HCT116 (cell line): ENCODE results near the gene MT1X. TPM values are rescaled to one million over a fixed set of nuclear protein-coding genes. Genes with fewer than 3 reads are reported as not detected.

ENCODE experiments used
- ATAC-seq: fragments of 200-7000 bp; cut with Tn5 transposase; 2 replicates; pipeline ENCODE4 v1.9.1; 2020; ENCODE audit warnings: mild to moderate bottlenecking, moderate library complexity
- BruUV-seq: library from RNA; stranded (reverse); fragments of 400-500 nt; replicated peaks from 2 replicates; lab custom pipeline; 2021; lab: Mats Ljungman, UMichigan
- CTCF ChIA-PET: fragments of 300-600 bp; sonication (Branson Sonifier 250); formaldehyde crosslinking; loops from one replicate; lab custom pipeline; 2021; ENCODE audit warnings: antibody characterized with exemption; lab: Charles Lee
- POLR2A ChIA-PET: fragments of 300-600, 350-600 bp; sonication (Branson Sonifier 250); formaldehyde crosslinking; loops from one replicate; lab custom pipeline; 2021; ENCODE audit warnings: antibody characterized with exemption; lab: Charles Lee
- RAD21 ChIA-PET, 2 experiments: fragments of 300-600 bp; sonication (Branson Sonifier 250); formaldehyde crosslinking; loops; one replicate each; lab custom pipeline; 2023; ENCODE audit warnings: low total read pairs in 2 of 2; ENCODE audit not compliant: uncharacterized antibody in 2 of 2, unreplicated experiment in 2 of 2, low non-redundant PET in 1 of 2; lab: Charles Lee
- DNase-seq: peaks from one replicate; pipeline ENCODE4 v3.0.0-alpha.2; 2010; ENCODE audit warnings: low read depth, low spot score
- H2AFZ ChIP-seq: fragments of 200-600 bp; shearing (Covaris generic), sonication (generic); 2 replicates; pipeline ENCODE4 v1.6.1; 2017; ENCODE audit warnings: low read depth, mixed run types, mixed read lengths, antibody characterized with exemption, low read length; ENCODE audit not compliant: poor library complexity, severe bottlenecking
- H3K27ac ChIP-seq: 2 replicates; pipeline ENCODE4 v1.5.1; 2012; ENCODE audit warnings: low read depth, low read length
- H3K27me3 ChIP-seq: fragments of 200-600 bp; sonication (generic); 2 replicates; pipeline ENCODE4 v1.6.1; 2016; ENCODE audit warnings: mixed run types, low read length, mixed read lengths; ENCODE audit not compliant: insufficient read depth
- H3K36me3 ChIP-seq, 2 experiments: fragments of 200-500 bp in 1 of 2; fragments of 200-600 bp in 1 of 2; sonication (Bioruptor generic) in 1 of 2; sonication (generic) in 1 of 2; 2 replicates each; pipeline versions ENCODE4 v1.5.1 to v1.6.1; 2014 to 2016; ENCODE audit warnings: low read length in 2 of 2, inconsistent platforms in 1 of 2, mixed read lengths in 1 of 2, mixed run types in 1 of 2; ENCODE audit not compliant: insufficient read depth in 2 of 2, control insufficient read depth in 1 of 2
- H3K4me1 ChIP-seq, 2 experiments: fragments of 200-600 bp in 1 of 2; sonication (generic) in 1 of 2; 2 replicates each; pipeline versions ENCODE4 v1.5.1 to v1.6.1; 2012 to 2017; ENCODE audit warnings: low read length in 2 of 2, inconsistent platforms in 1 of 2, mild to moderate bottlenecking in 1 of 2, mixed read lengths in 1 of 2, mixed run types in 1 of 2, moderate library complexity in 1 of 2; ENCODE audit not compliant: insufficient read depth in 2 of 2, control insufficient read depth in 1 of 2
- H3K4me2 ChIP-seq: fragments of 200-600 bp; sonication (generic); 2 replicates; pipeline ENCODE4 v1.6.1; 2017; ENCODE audit warnings: mixed run types, low read length, mixed read lengths
- H3K4me3 ChIP-seq, 2 experiments: fragments of 200-600 bp in 1 of 2; sonication (generic) in 1 of 2; replicated peaks in 1 of 2; 2 replicates each; pipeline ENCODE4 v1.5.1; 2011 to 2016; ENCODE audit warnings: low read length in 2 of 2, control low read depth in 1 of 2, low read depth in 1 of 2, mild to moderate bottlenecking in 1 of 2, mixed read lengths in 1 of 2, mixed run types in 1 of 2
- H3K79me2 ChIP-seq: fragments of 200-600 bp; sonication (generic); 2 replicates; pipeline ENCODE4 v1.6.1; 2017; ENCODE audit warnings: mild to moderate bottlenecking, mixed run types, low read length, moderate library complexity, mixed read lengths; ENCODE audit not compliant: insufficient read depth
- H3K9ac ChIP-seq: fragments of 200-600 bp; sonication (generic); 2 replicates; pipeline ENCODE4 v1.6.1; 2016; ENCODE audit warnings: low read length, mixed read lengths
- H3K9me2 ChIP-seq: fragments of 200-600 bp; sonication (generic), shearing (Covaris generic); 2 replicates; pipeline ENCODE4 v1.6.1; 2017; ENCODE audit warnings: mixed run types, mild to moderate bottlenecking, moderate library complexity; ENCODE audit not compliant: insufficient read depth
- H3K9me3 ChIP-seq, 2 experiments: fragments of 200-500 bp in 1 of 2; fragments of 200-600 bp in 1 of 2; sonication (Bioruptor generic) in 1 of 2; sonication (generic) in 1 of 2; 2 replicates each; pipeline ENCODE4 v1.6.1; 2014 to 2017; ENCODE audit warnings: low read length in 2 of 2, mixed read lengths in 2 of 2, inconsistent platforms in 1 of 2, low read depth in 1 of 2, mild to moderate bottlenecking in 1 of 2, mixed run types in 1 of 2, moderate library complexity in 1 of 2; ENCODE audit not compliant: control insufficient read depth in 1 of 2, insufficient read depth in 1 of 2
- H4K20me1 ChIP-seq: fragments of 200-600 bp; sonication (generic), shearing (Covaris generic); 2 replicates; pipeline ENCODE4 v1.6.1; 2017; ENCODE audit warnings: mixed run types, mild to moderate bottlenecking, moderate library complexity; ENCODE audit not compliant: insufficient read depth
- ATF3 ChIP-seq: IDR thresholded peaks from 2 replicates; pipeline ENCODE4 v1.6.1; 2012
- CBX3 ChIP-seq: IDR thresholded peaks from 2 replicates; pipeline ENCODE4 v1.6.1; 2012; ENCODE audit warnings: low read depth
- CTCF ChIP-seq, 3 experiments: fragments of 200-600 bp in 1 of 3; sonication (generic) in 1 of 3; IDR thresholded peaks in 2 of 3; conservative IDR thresholded peaks in 1 of 3; 2 replicates each; pipeline ENCODE4 v1.5.1; 2012 to 2017; ENCODE audit warnings: low read depth in 2 of 3, low read length in 2 of 3, antibody characterized with exemption in 1 of 3, borderline replicate concordance in 1 of 3, control low read depth in 1 of 3, mild to moderate bottlenecking in 1 of 3, mixed read lengths in 1 of 3, mixed run types in 1 of 3, moderate library complexity in 1 of 3; ENCODE audit not compliant: insufficient read depth in 1 of 3
- FOSL1 ChIP-seq: IDR thresholded peaks from 2 replicates; pipeline ENCODE4 v1.6.1; 2012; ENCODE audit warnings: low read depth
- JUND ChIP-seq: IDR thresholded peaks from 2 replicates; pipeline ENCODE4 v1.6.1; 2012
- POLR2A ChIP-seq: IDR thresholded peaks from 2 replicates; pipeline ENCODE4 v1.7.0; 2011; ENCODE audit warnings: borderline replicate concordance; ENCODE audit not compliant: insufficient read depth, insufficient read length; ENCODE audit errors: extremely low read depth
- POLR2AphosphoS5 ChIP-seq: IDR thresholded peaks from 2 replicates; pipeline ENCODE4 v1.6.1; 2011; ENCODE audit warnings: mild to moderate bottlenecking, low read depth, low read length, moderate library complexity
- RAD21 ChIP-seq: IDR thresholded peaks from 2 replicates; pipeline ENCODE4 v1.6.1; 2012; ENCODE audit warnings: low read depth, mild to moderate bottlenecking
- REST ChIP-seq: IDR thresholded peaks from 2 replicates; pipeline ENCODE4 v1.6.1; 2012; ENCODE audit warnings: low read depth
- SRF ChIP-seq: IDR thresholded peaks from 2 replicates; pipeline ENCODE4 v1.6.1; 2012; ENCODE audit warnings: low read depth
- ZNF274 ChIP-seq: fragments of 200-500 bp; sonication (Bioruptor generic); IDR thresholded peaks from 2 replicates; pipeline ENCODE4 v1.6.1; 2014; ENCODE audit warnings: mild to moderate bottlenecking, low read depth, low read length, inconsistent platforms
- intact Hi-C: fragments of 100-400 bp; cut with micrococcal nuclease; formaldehyde crosslinking; loops from 2 replicates; pipeline ENCODE4 v1.10.0; 2022
- total RNA-seq: library from RNA; stranded (reverse); gene quantifications from one replicate; pipeline ENCODE4 v1.2.1, GENCODE V29; 2021; ENCODE audit not compliant: unreplicated experiment

MT1X gene
- total RNA-seq, 1 experiment from 2014 or later = 50.2 TPM

GRCh38 chr16:56684926-56685590, 2.8 kb downstream of the MT1X start (continued):
- no peak for TF ChIP-seq POLR2A
- no peak for TF ChIP-seq FOSL1
- no peak for TF ChIP-seq ZNF274
- TF ChIP-seq CTCF (IDR thresholded peaks at IDR 0.05 in 2 of 3, conservative IDR thresholded peaks at IDR 0.05 in 1 of 3; ENCODE audit: borderline replicate concordance in 1 of 3, insufficient read depth in 1 of 3, low read depth in 2 of 3, low read length in 2 of 3) = no peak
- no peak for TF ChIP-seq ATF3

GRCh38 chr16:56686758-56687157, 4.5 kb downstream of the MT1X start:
- ChIA-PET CTCF (no interaction called here), POLR2A (no interaction called here), RAD21 (no interaction called here)
- no peak for ATAC-seq
- no peak overlapping the region for H3K27ac ChIP-seq
- H3K9me3 ChIP-seq = no peaks in the 10 kb centered on the region
- no peaks in the 10 kb centered on the region for H3K36me3 ChIP-seq
- TF ChIP-seq REST = no peak
- TF ChIP-seq JUND = no peak
- no peak for TF ChIP-seq RAD21
- no peak for TF ChIP-seq CTCF (IDR thresholded peaks at IDR 0.05 in 2 of 3, conservative IDR thresholded peaks at IDR 0.05 in 1 of 3; ENCODE audit: borderline replicate concordance in 1 of 3, insufficient read depth in 1 of 3, low read depth in 2 of 3, low read length in 2 of 3)
- no peak for TF ChIP-seq SRF
- no peak for TF ChIP-seq ZNF274
- TF ChIP-seq CBX3 = no peak
- no peak for TF ChIP-seq POLR2AphosphoS5
- no peak for TF ChIP-seq FOSL1
- intact Hi-C loops = no loop called here
- H3K9me2 ChIP-seq = no peaks in the 10 kb centered on the region
- no peak for DNase-seq
- no TSS peak for BruUV-seq
- no peak overlapping the region for H2AFZ ChIP-seq
- no peaks in the 10 kb centered on the region for H3K27me3 ChIP-seq
- H4K20me1 ChIP-seq = no peaks in the 10 kb centered on the region
- no peak overlapping the region for H3K4me2 ChIP-seq
- H3K4me1 ChIP-seq = peaks cover 18 to 37% of the 10 kb centered on the region in 2 experiments
- H3K79me2 ChIP-seq = no peaks in the 10 kb centered on the region
- H3K4me3 ChIP-seq = no peak overlapping the region
- H3K9ac ChIP-seq = no peak overlapping the region
